GM12878 (cell line): ENCODE data around the gene PRUNE2. TPM values are rescaled to one million over a fixed set of nuclear protein-coding genes. Genes with fewer than 3 reads are reported as not detected.

ENCODE experiments used
- ATAC-seq: fragments of 200-7000 bp; cut with Tn5 transposase; 3 replicates; pipeline ENCODE4 v1.9.1; 2020; ENCODE audit warnings: mild to moderate bottlenecking, moderate library complexity
- BruUV-seq: library from RNA; stranded (reverse); fragments of 400-500 nt; replicated peaks from 2 replicates; lab custom pipeline; 2021; lab: Mats Ljungman, UMichigan
- CTCF ChIA-PET: fragments of 300-600 bp; sonication (Branson Sonifier 250); formaldehyde crosslinking; extraction: SDS; loops from one replicate; lab custom pipeline; 2021; ENCODE audit warnings: inconsistent platforms; lab: Yijun Ruan, JAX
- POLR2A ChIA-PET: fragments of 350-600 bp; formaldehyde crosslinking; extraction: SDS; loops from one replicate; lab custom pipeline; 2021; ENCODE audit warnings: inconsistent platforms; lab: Charles Lee
- RAD21 ChIA-PET: fragments of 300-600 bp; sonication (Branson Sonifier 250); formaldehyde crosslinking; loops from one replicate; lab custom pipeline; 2023; ENCODE audit warnings: antibody characterized with exemption; ENCODE audit not compliant: unreplicated experiment; lab: Charles Lee
- SMC1A ChIA-PET: fragments of 300-600 bp; sonication (Branson Sonifier 250); formaldehyde crosslinking; loops from one replicate; lab custom pipeline; 2023; ENCODE audit not compliant: unreplicated experiment, uncharacterized antibody; lab: Charles Lee
- DNase-seq: peaks from one replicate; pipeline ENCODE4 v3.0.0-alpha.2; 2011; ENCODE audit warnings: low read depth, low spot score
- FAIRE-seq: peaks from 3 replicates; lab custom pipeline; 2011; peaks lifted over from hg19 to GRCh38; lab: Jason Lieb, UNC
- H2AFZ ChIP-seq: 2 replicates; pipeline ENCODE4 v1.6.0; 2011; ENCODE audit warnings: low read depth, low read length, control low read depth; ENCODE audit not compliant: control insufficient read depth
- H3K27ac ChIP-seq: 2 replicates; pipeline ENCODE4 v1.5.1; 2011; ENCODE audit warnings: control low read depth; ENCODE audit not compliant: control insufficient read depth, insufficient read depth
- H3K27me3 ChIP-seq, 2 experiments: replicated peaks in 1 of 2; 2 replicates each; pipeline versions ENCODE4 v1.6.0 to v1.6.1; 2011; ENCODE audit warnings: low read length in 1 of 2; ENCODE audit not compliant: control insufficient read depth in 2 of 2, insufficient read depth in 2 of 2
- H3K36me3 ChIP-seq, 2 experiments: 2 replicates each; pipeline ENCODE4 v1.5.1; 2011; ENCODE audit warnings: low read length in 1 of 2; ENCODE audit not compliant: control insufficient read depth in 2 of 2, insufficient read depth in 2 of 2
- H3K4me1 ChIP-seq: 2 replicates; pipeline ENCODE4 v1.6.1; 2011; ENCODE audit warnings: mild to moderate bottlenecking, low read length, moderate library complexity, mixed read lengths; ENCODE audit not compliant: control insufficient read depth, insufficient read depth
- H3K4me2 ChIP-seq: 2 replicates; pipeline ENCODE4 v1.6.0; 2011; ENCODE audit warnings: control low read depth; ENCODE audit not compliant: control insufficient read depth, insufficient read depth
- H3K4me3 ChIP-seq: fragments of 200-600 bp; sonication (generic); 2 replicates; pipeline ENCODE4 v1.5.1; 2016
- H3K79me2 ChIP-seq: 2 replicates; pipeline ENCODE4 v1.6.0; 2011; ENCODE audit warnings: low read length; ENCODE audit not compliant: control insufficient read depth, insufficient read depth
- H3K9ac ChIP-seq: 2 replicates; pipeline ENCODE4 v1.8.0; 2011; ENCODE audit warnings: low read length, control low read depth, mixed read lengths; ENCODE audit not compliant: control insufficient read depth, insufficient read depth
- H3K9me3 ChIP-seq: replicated peaks from 3 replicates; pipeline ENCODE4 v1.5.1; 2011; ENCODE audit warnings: mild to moderate bottlenecking, low read length; ENCODE audit not compliant: control insufficient read depth, insufficient read depth
- H4K20me1 ChIP-seq: 2 replicates; pipeline ENCODE4 v1.6.0; 2011; ENCODE audit not compliant: control insufficient read depth, insufficient read depth
- BMI1 ChIP-seq: fragments of 450-650 bp; IDR thresholded peaks from 2 replicates; pipeline ENCODE4 v1.6.1; 2016; ENCODE audit warnings: mild to moderate bottlenecking, moderate library complexity, borderline replicate concordance
- CBFB ChIP-seq: IDR thresholded peaks from 2 replicates; pipeline ENCODE4 v1.6.1; 2016; ENCODE audit warnings: antibody characterized with exemption, low read depth
- FOXM1 ChIP-seq: IDR thresholded peaks from 2 replicates; pipeline ENCODE4 v1.6.1; 2012; ENCODE audit warnings: low read depth, mild to moderate bottlenecking, inconsistent platforms, low read length, moderate library complexity
- HDAC2 ChIP-seq: fragments of 200-600 bp; sonication (generic); IDR thresholded peaks from 2 replicates; pipeline ENCODE4 v1.6.1; 2017
- JUND ChIP-seq: IDR thresholded peaks from 2 replicates; pipeline ENCODE4 v1.6.1; 2012; ENCODE audit warnings: low read depth, mild to moderate bottlenecking, low read length, improper control_type of control experiment, moderate library complexity
- KLF5 ChIP-seq: fragments of 450-650 bp; IDR thresholded peaks from 2 replicates; pipeline ENCODE4 v1.6.1; 2014; ENCODE audit warnings: mild to moderate bottlenecking; ENCODE audit not compliant: partially characterized antibody
- MEF2A ChIP-seq: IDR thresholded peaks from 2 replicates; pipeline ENCODE4 v1.6.1; 2011; ENCODE audit warnings: low read depth, mild to moderate bottlenecking, low read length, moderate library complexity; ENCODE audit not compliant: insufficient read depth
- NRF1 ChIP-seq: conservative IDR thresholded peaks from 2 replicates; pipeline ENCODE4 v1.6.1; 2011; ENCODE audit warnings: mild to moderate bottlenecking, low read depth, low read length, improper control_type of control experiment
- POLR2AphosphoS2 ChIP-seq: IDR thresholded peaks from 2 replicates; pipeline ENCODE4 v1.6.1; 2011; ENCODE audit warnings: low read depth, mild to moderate bottlenecking, low read length, improper control_type of control experiment, moderate library complexity
- SIX5 ChIP-seq: IDR thresholded peaks from 2 replicates; pipeline ENCODE4 v1.6.1; 2011; ENCODE audit warnings: mild to moderate bottlenecking, low read depth, low read length, moderate library complexity; ENCODE audit not compliant: severe bottlenecking
- SKIL ChIP-seq: fragments of 450-650 bp; IDR thresholded peaks from 2 replicates; pipeline ENCODE4 v1.6.1; 2017; ENCODE audit warnings: mild to moderate bottlenecking, low read depth, inconsistent platforms; ENCODE audit not compliant: poor library complexity, severe bottlenecking
- TCF12 ChIP-seq: IDR thresholded peaks from 2 replicates; pipeline ENCODE4 v1.6.1; 2011; ENCODE audit warnings: low read depth, mild to moderate bottlenecking, low read length
- TCF7 ChIP-seq: IDR thresholded peaks from 2 replicates; pipeline ENCODE4 v1.6.1; 2014; ENCODE audit warnings: antibody characterized with exemption, borderline replicate concordance
- ZNF274 ChIP-seq: IDR thresholded peaks from one replicate; pipeline ENCODE4 v1.8.0; 2011; ENCODE audit not compliant: insufficient read length, insufficient read depth
- WGBS: methylation state at CpG from one replicate; pipeline ENCODE4 v1.1.6; 2016; ENCODE audit warnings: low lambda C conversion rate; ENCODE audit not compliant: insufficient replicate concordance, insufficient coverage; ENCODE audit errors: missing lambda C conversion rate; 5-methylcytosine and 5-hydroxymethylcytosine counted together
- in situ Hi-C: fragments of 300-500 bp; cut with MboI; formaldehyde crosslinking; loops from 9 replicates; pipeline ENCODE4 v1.14.3; 2018; ENCODE audit warnings: mixed read lengths
- intact Hi-C: fragments of 100-400 bp; cut with micrococcal nuclease; formaldehyde crosslinking; loops from one replicate; pipeline ENCODE4 v1.14.2; 2022; ENCODE audit not compliant: unreplicated experiment
- polyA plus RNA-seq, 11 experiments: library from polyadenylated mRNA; depleted of rRNA in 4 of 11; unstranded in 6 of 11; stranded (reverse) in 5 of 11; fragments of >200 nt; fragmentation: Nextera tagmentation in 4 of 11; fragmentation: Illumina TruSeq in 1 of 11; extraction: Ambion mirVana in 4 of 11; extraction: Trizol in 1 of 11; gene quantifications; 1 replicate in 1 of 11; 2 replicates in 10 of 11; pipeline versions ENCODE4 v1.2.1 to v1.2.3, GENCODE V29; 2011 to 2016; ENCODE audit warnings: inconsistent platforms in 2 of 11, missing spikeins in 2 of 11, low read depth in 1 of 11
- total RNA-seq, 4 experiments: library from RNA; depleted of rRNA in 3 of 4; stranded (reverse); fragments of >200 nt in 3 of 4; fragmentation: Illumina TruSeq in 1 of 4; extraction: Trizol in 1 of 4; gene quantifications; 2 replicates each; pipeline versions ENCODE4 v1.2.1 to v1.2.3, GENCODE V29; 2013 to 2021

PRUNE2 gene
- total and polyA plus RNA-seq, 10 of the 15 experiments (the other 5 are each of a cell fraction or from before 2014, with no cell fraction given) = 0.07 to 0.63 (median 0.25) TPM

DNA sequence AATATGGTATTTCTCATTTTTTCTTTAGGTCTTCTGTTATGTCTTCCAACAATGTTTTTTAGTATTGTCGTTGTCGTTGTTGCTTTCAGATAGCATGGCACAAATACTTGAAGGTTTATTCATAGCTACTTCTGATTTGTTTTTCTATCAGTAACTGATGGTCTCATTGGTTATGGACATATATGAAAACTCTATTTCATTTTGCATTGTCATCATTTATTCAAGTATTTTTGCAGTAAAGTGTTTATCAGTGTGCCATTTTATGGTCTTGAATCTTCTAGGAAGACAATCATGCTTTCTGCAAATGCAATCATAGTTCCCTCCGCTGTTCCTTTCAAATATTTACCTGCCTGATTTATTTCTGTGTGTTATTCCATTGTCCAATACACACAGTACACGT, 44.0 kb upstream of the PRUNE2 start:
- Histone ChIP-seq H3K4me2 (no peak overlapping the region), H3K4me3 (no peak overlapping the region), H3K27ac (no peak overlapping the region), H3K79me2 (no peaks in the 10 kb centered on the region), H3K9me3 (no peaks in the 10 kb centered on the region), H3K27me3 (no peaks in the 10 kb centered on the region), H3K36me3 (no peaks in the 10 kb centered on the region), H4K20me1 (no peaks in the 10 kb centered on the region), H3K9ac (no peak overlapping the region), H2AFZ (no peak overlapping the region), H3K4me1 (no peaks in the 10 kb centered on the region)
- intact Hi-C loops (no loop called here), in situ Hi-C loops (no loop called here)
- no peak for FAIRE-seq
- ChIA-PET CTCF (no interaction called here), RAD21 (no interaction called here), SMC1A (interaction anchor here (0.7 kb wide), 1 partner anchor 1309 kb away, joined by 4 read pairs; no protein-coding TSS in a partner anchor), POLR2A (no interaction called here)
- no TSS peak for BruUV-seq
- no peak for TF ChIP-seq FOXM1
- ATAC-seq = no peak
- 52% methylated on average over 4 of the region's 4 CpGs for WGBS
- no peak for DNase-seq

DNA sequence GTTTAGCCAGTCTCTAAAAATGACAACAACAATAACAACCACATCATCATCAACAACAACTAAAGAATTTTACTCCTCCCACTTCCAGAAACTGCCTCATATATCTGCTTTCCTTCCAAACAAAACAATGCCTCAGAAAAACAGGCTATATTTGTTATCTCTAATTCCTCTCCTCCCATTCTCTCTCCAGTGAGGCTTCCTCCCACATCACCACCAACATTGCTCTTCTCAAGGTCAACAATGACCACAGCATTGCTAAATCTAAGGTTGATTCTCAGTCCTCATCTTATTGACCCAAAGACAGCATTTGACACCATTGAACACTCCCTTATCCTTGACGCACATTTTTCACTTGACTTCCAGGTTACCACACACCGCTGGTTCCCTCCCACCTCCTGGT, 38.1 kb upstream of the PRUNE2 start:
- in situ Hi-C loops (no loop called here), intact Hi-C loops (no loop called here)
- FAIRE-seq = no peak
- no peak overlapping the region for H3K4me3 ChIP-seq
- WGBS = 47% methylated on average over 2 of the region's 2 CpGs
- ChIA-PET RAD21 (no interaction called here), POLR2A (no interaction called here), CTCF (no interaction called here), SMC1A (no interaction called here)
- no peaks in the 10 kb centered on the region for H3K36me3 ChIP-seq
- no peaks in the 10 kb centered on the region for H3K9me3 ChIP-seq
- DNase-seq = no peak
- no peaks in the 10 kb centered on the region for H4K20me1 ChIP-seq
- no TSS peak for BruUV-seq
- H3K9ac ChIP-seq = no peak overlapping the region
- no peaks in the 10 kb centered on the region for H3K79me2 ChIP-seq
- no peak for ATAC-seq
- H3K4me1 ChIP-seq = no peaks in the 10 kb centered on the region
- H3K27ac ChIP-seq = no peak overlapping the region
- H3K27me3 ChIP-seq = no peaks in the 10 kb centered on the region; a peak in 1 of 4 replicates
- no peak overlapping the region for H2AFZ ChIP-seq
- no peak overlapping the region for H3K4me2 ChIP-seq
- TF ChIP-seq HDAC2 = no peak
- TF ChIP-seq NRF1 = no peak
- TF ChIP-seq SKIL = no peak
- no peak for TF ChIP-seq BMI1
- TF ChIP-seq TCF12 = no peak
- TF ChIP-seq MEF2A = no peak
- TF ChIP-seq CBFB = no peak
- no peak for TF ChIP-seq SIX5
- no peak for TF ChIP-seq TCF7
- no peak for TF ChIP-seq JUND
- TF ChIP-seq KLF5 = no peak
- no peak for TF ChIP-seq ZNF274
- no peak for TF ChIP-seq POLR2AphosphoS2
